ENCODE data around the gene TAS1R3.

The TAS1R3 gene

GRCh38 chr1:1321477-1321876, 9.6 kb upstream of the TAS1R3 start:
- Histone ChIP-seq H3K4me3 (replicated peaks; ENCODE audit: insufficient read depth, low read length) (no peak overlapping the region), H3K27ac (replicated peaks) (no peak overlapping the region; the same call in 1 of the 2 replicates), H3K27me3 (ENCODE audit: insufficient read depth, poor library complexity, severe bottlenecking) (no peaks in the 10 kb centered on the region)
- TF ChIP-seq SPI1 (IDR thresholded peaks at IDR 0.05; ENCODE audit: borderline replicate concordance, low read depth), result no peak
- TF ChIP-seq, protein P1, sequence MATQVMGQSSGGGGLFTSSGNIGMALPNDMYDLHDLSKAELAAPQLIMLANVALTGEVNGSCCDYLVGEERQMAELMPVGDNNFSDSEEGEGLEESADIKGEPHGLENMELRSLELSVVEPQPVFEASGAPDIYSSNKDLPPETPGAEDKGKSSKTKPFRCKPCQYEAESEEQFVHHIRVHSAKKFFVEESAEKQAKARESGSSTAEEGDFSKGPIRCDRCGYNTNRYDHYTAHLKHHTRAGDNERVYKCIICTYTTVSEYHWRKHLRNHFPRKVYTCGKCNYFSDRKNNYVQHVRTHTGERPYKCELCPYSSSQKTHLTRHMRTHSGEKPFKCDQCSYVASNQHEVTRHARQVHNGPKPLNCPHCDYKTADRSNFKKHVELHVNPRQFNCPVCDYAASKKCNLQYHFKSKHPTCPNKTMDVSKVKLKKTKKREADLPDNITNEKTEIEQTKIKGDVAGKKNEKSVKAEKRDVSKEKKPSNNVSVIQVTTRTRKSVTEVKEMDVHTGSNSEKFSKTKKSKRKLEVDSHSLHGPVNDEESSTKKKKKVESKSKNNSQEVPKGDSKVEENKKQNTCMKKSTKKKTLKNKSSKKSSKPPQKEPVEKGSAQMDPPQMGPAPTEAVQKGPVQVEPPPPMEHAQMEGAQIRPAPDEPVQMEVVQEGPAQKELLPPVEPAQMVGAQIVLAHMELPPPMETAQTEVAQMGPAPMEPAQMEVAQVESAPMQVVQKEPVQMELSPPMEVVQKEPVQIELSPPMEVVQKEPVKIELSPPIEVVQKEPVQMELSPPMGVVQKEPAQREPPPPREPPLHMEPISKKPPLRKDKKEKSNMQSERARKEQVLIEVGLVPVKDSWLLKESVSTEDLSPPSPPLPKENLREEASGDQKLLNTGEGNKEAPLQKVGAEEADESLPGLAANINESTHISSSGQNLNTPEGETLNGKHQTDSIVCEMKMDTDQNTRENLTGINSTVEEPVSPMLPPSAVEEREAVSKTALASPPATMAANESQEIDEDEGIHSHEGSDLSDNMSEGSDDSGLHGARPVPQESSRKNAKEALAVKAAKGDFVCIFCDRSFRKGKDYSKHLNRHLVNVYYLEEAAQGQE (IDR thresholded peaks at IDR 0.05; ENCODE audit: insufficient replicate concordance, low read depth), result no peak
- TF ChIP-seq, protein P2, sequence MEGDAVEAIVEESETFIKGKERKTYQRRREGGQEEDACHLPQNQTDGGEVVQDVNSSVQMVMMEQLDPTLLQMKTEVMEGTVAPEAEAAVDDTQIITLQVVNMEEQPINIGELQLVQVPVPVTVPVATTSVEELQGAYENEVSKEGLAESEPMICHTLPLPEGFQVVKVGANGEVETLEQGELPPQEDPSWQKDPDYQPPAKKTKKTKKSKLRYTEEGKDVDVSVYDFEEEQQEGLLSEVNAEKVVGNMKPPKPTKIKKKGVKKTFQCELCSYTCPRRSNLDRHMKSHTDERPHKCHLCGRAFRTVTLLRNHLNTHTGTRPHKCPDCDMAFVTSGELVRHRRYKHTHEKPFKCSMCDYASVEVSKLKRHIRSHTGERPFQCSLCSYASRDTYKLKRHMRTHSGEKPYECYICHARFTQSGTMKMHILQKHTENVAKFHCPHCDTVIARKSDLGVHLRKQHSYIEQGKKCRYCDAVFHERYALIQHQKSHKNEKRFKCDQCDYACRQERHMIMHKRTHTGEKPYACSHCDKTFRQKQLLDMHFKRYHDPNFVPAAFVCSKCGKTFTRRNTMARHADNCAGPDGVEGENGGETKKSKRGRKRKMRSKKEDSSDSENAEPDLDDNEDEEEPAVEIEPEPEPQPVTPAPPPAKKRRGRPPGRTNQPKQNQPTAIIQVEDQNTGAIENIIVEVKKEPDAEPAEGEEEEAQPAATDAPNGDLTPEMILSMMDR (IDR thresholded peaks at IDR 0.05; ENCODE audit: insufficient read depth, low read length), result no peak
- no peak for DNase-seq (ENCODE audit: low read depth in 1 of 2, low spot score in 1 of 2)

DNA sequence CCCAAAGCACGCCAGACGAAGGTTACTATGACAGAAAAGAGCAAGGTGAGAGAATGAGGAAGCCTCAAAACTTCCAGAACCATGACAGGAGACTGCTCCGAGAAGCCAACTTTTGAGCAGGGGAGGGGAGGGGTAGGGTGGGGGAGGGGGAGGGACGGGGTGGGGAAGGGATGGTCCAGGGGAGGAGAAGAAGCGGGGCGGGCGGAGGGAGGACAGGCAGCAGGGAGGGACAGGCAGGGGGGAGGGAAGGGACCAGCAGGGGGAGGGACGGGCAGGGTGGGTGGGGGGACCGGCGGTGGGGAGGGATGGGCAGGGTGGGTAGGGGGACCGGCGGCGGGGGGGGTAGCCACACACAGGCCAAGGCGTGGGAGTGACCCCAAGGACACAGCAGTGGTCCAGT, 8.7 kb upstream of the TAS1R3 start:
- Histone ChIP-seq H3K4me3 (replicated peaks; ENCODE audit: insufficient read depth, low read length) (no peak overlapping the region), H3K27me3 (ENCODE audit: insufficient read depth, poor library complexity, severe bottlenecking) (no peaks in the 10 kb centered on the region), H3K27ac (replicated peaks) (no peak overlapping the region)
- TF ChIP-seq, protein P1 (IDR thresholded peaks at IDR 0.05; ENCODE audit: insufficient replicate concordance, low read depth), result no peak
- DNase-seq (ENCODE audit: low read depth in 1 of 2, low spot score in 1 of 2), result no peak

DNA sequence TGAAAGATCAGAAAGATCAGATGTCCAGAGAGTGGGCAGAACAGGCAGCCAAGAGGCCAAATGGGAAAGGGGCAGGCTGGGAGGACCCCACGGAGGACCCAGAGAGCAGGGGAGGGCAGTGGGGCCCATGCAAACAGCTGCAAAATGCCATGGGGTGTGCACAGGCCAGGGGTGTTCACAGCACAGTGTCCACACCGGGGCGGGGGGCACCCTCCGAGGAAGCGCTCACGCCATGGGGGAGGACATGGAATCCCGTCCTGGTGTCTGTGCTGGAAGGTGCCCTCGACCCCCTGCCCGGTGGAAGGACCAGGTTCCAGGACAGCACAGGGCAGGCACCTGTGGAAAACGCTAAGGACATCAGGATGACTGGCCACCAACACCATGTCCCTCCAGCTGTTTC, 8.1 kb upstream of the TAS1R3 start:
- H3K27me3 ChIP-seq (ENCODE audit: insufficient read depth, poor library complexity, severe bottlenecking), result no peaks in the 10 kb centered on the region
- TF ChIP-seq, protein P1 (IDR thresholded peaks at IDR 0.05; ENCODE audit: insufficient replicate concordance, low read depth), result no peak
- DNase-seq (ENCODE audit: low read depth in 1 of 2, low spot score in 1 of 2), result no peak
- H3K4me3 ChIP-seq (replicated peaks; ENCODE audit: insufficient read depth, low read length), result no peak overlapping the region
- H3K27ac ChIP-seq (replicated peaks), result no peak overlapping the region

DNA sequence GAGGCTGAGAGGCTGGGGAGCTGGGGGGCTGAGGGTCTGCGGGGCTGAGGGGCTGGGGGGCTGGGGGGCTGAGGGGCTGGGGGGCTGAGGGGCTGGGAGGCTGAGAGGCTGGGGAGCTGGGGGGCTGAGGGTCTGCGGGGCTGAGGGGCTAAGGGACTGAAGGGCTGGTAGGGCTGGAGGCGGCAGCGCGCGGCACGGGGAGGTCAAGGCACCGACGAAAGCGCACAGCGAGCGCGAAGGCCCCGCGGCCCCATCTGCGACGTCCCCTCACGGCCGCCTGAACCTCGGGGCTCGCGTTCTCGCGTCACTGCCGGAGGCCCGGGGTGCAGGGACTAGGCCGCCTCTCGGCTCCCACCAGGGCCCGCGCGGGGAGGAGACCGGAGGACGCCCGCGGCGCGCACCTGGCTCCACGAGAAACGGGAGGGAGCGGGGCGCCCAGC, 7.0 kb upstream of the TAS1R3 start:
- H3K27ac ChIP-seq (replicated peaks), result peak overlapping the region; percentile 79
- TF ChIP-seq, protein P2 (IDR thresholded peaks at IDR 0.05; ENCODE audit: insufficient read depth, low read length), result no peak
- TF ChIP-seq POLR2AphosphoS5 (IDR thresholded peaks at IDR 0.05; ENCODE audit: low read depth), result no peak
- TF ChIP-seq SPI1 (IDR thresholded peaks at IDR 0.05; ENCODE audit: borderline replicate concordance, low read depth), result no peak
- TF ChIP-seq GABPA (IDR thresholded peaks at IDR 0.05; ENCODE audit: low read depth), result no peak
- TF ChIP-seq, protein P1 (IDR thresholded peaks at IDR 0.05; ENCODE audit: insufficient replicate concordance, low read depth), result no peak
- DNase-seq (ENCODE audit: low read depth in 1 of 2, low spot score in 1 of 2), result no peak
- H3K27me3 ChIP-seq (ENCODE audit: insufficient read depth, poor library complexity, severe bottlenecking), result no peaks in the 10 kb centered on the region
- peak overlapping the region; percentile 93 for H3K4me3 ChIP-seq (replicated peaks; ENCODE audit: insufficient read depth, low read length)

All from HL-60 (cell line).